H1 (cell line): ENCODE measurements around the gene OBSL1. TPM values are rescaled to one million over a fixed set of nuclear protein-coding genes. Genes with fewer than 3 reads are reported as not detected.

ENCODE experiments used
- CTCF ChIA-PET: fragments of 300-600 bp; sonication (Branson Sonifier 250); formaldehyde crosslinking; loops from one replicate; lab custom pipeline; 2021; ENCODE audit not compliant: partially characterized antibody; lab: Charles Lee
- POLR2A ChIA-PET: fragments of 300-600 bp; sonication (Branson Sonifier 250); formaldehyde crosslinking; loops from one replicate; lab custom pipeline; 2021; ENCODE audit warnings: inconsistent platforms; ENCODE audit not compliant: partially characterized antibody; lab: Charles Lee
- DNase-seq, 2 experiments: peaks; one replicate each; pipeline versions ENCODE4 v3.0.0 to v3.0.0-alpha.2; 2010 to 2022; ENCODE audit warnings: low spot score in 2 of 2, low read depth in 1 of 2, mixed read lengths in 1 of 2
- FAIRE-seq: peaks from 2 replicates; lab custom pipeline; 2011; peaks lifted over from hg19 to GRCh38; lab: Jason Lieb, UNC
- H2AFZ ChIP-seq: 2 replicates; pipeline ENCODE4 v1.8.1; 2012; ENCODE audit warnings: low read length, inconsistent platforms
- H2AK5ac ChIP-seq: 2 replicates; pipeline ENCODE4 v1.6.1; 2013; ENCODE audit warnings: low read depth, low read length
- H2BK120ac ChIP-seq: replicated peaks from 2 replicates; pipeline ENCODE3; 2013; ENCODE audit warnings: low read depth, low read length, inconsistent platforms
- H2BK12ac ChIP-seq: 2 replicates; pipeline ENCODE4 v1.6.1; 2013; ENCODE audit warnings: low read depth, low read length
- H2BK15ac ChIP-seq: 2 replicates; pipeline ENCODE4 v1.6.1; 2013; ENCODE audit warnings: low read length
- H2BK20ac ChIP-seq: 2 replicates; pipeline ENCODE4 v1.6.1; 2013; ENCODE audit warnings: low read length
- H2BK5ac ChIP-seq: 2 replicates; pipeline ENCODE4 v1.6.1; 2013; ENCODE audit warnings: low read depth, low read length
- H3K14ac ChIP-seq: 2 replicates; pipeline ENCODE4 v1.6.1; 2013; ENCODE audit warnings: inconsistent platforms; ENCODE audit not compliant: insufficient read length
- H3K18ac ChIP-seq: 2 replicates; pipeline ENCODE4 v1.6.1; 2013; ENCODE audit warnings: low read length; ENCODE audit errors: extremely low read depth
- H3K23ac ChIP-seq: 2 replicates; pipeline ENCODE4 v1.6.1; 2013; ENCODE audit warnings: inconsistent platforms; ENCODE audit not compliant: insufficient read length
- H3K23me2 ChIP-seq: 2 replicates; pipeline ENCODE4 v1.6.1; 2013; ENCODE audit warnings: low read depth, low read length
- H3K27ac ChIP-seq: 2 replicates; pipeline ENCODE4 v1.6.1; 2011; ENCODE audit warnings: low read depth, low read length, inconsistent platforms
- H3K27me3 ChIP-seq, 4 experiments: replicated peaks in 1 of 4; 1 replicate in 1 of 4; 2 replicates in 3 of 4; pipeline versions ENCODE4 v1.6.1 to v1.8.1; 2011 to 2013; ENCODE audit warnings: low read length in 3 of 4, mild to moderate bottlenecking in 3 of 4, inconsistent platforms in 2 of 4, mixed read lengths in 2 of 4, moderate library complexity in 1 of 4; ENCODE audit not compliant: control insufficient read depth in 3 of 4, insufficient read depth in 3 of 4; ENCODE audit errors: extremely low read depth in 1 of 4
- H3K36me3 ChIP-seq, 4 experiments: 2 replicates each; pipeline versions ENCODE4 v1.6.1 to v1.8.1; 2011 to 2013; ENCODE audit warnings: mild to moderate bottlenecking in 4 of 4, low read length in 3 of 4, moderate library complexity in 2 of 4, control low read depth in 1 of 4, inconsistent platforms in 1 of 4; ENCODE audit not compliant: insufficient read depth in 4 of 4, control insufficient read depth in 2 of 4
- H3K4ac ChIP-seq: replicated peaks from 2 replicates; pipeline ENCODE3; 2013; ENCODE audit warnings: low read length, low read depth, mixed read lengths, inconsistent platforms; ENCODE audit not compliant: insufficient read length
- H3K4me1 ChIP-seq, 4 experiments: replicated peaks in 1 of 4; 1 replicate in 1 of 4; 2 replicates in 3 of 4; pipeline versions ENCODE4 v1.6.1 to v1.8.1; 2011 to 2013; ENCODE audit warnings: low read length in 3 of 4, inconsistent platforms in 2 of 4, mixed read lengths in 1 of 4; ENCODE audit not compliant: insufficient read depth in 4 of 4, control insufficient read depth in 3 of 4
- H3K4me2 ChIP-seq, 2 experiments: 2 replicates each; pipeline versions ENCODE4 v1.6.1 to v1.8.1; 2011 to 2013; ENCODE audit warnings: low read depth in 2 of 2, low read length in 2 of 2, control low read depth in 1 of 2, inconsistent platforms in 1 of 2, mild to moderate bottlenecking in 1 of 2; ENCODE audit not compliant: insufficient read depth in 1 of 2
- H3K4me3 ChIP-seq, 4 experiments: fragments of 200-600, 300-600 bp in 1 of 4; sonication (generic), shearing (Covaris generic), sonication (Bioruptor Twin) in 1 of 4; 2 replicates each; pipeline versions ENCODE4 v1.5.1 to v1.8.1; 2011 to 2016; ENCODE audit warnings: low read length in 4 of 4, low read depth in 3 of 4, control low read depth in 2 of 4, inconsistent platforms in 2 of 4, mild to moderate bottlenecking in 2 of 4, mixed read lengths in 1 of 4, moderate library complexity in 1 of 4; ENCODE audit not compliant: insufficient read depth in 2 of 4; ENCODE audit errors: extremely low read depth in 1 of 4
- H3K56ac ChIP-seq: replicated peaks from 2 replicates; pipeline ENCODE3; 2013; ENCODE audit warnings: low read depth, mild to moderate bottlenecking, mixed read lengths, low read length, inconsistent platforms; ENCODE audit not compliant: insufficient read length
- H3K79me1 ChIP-seq: 2 replicates; pipeline ENCODE4 v1.6.1; 2013; ENCODE audit warnings: low read depth, low read length, control low read depth
- H3K79me2 ChIP-seq, 2 experiments: 2 replicates each; pipeline versions ENCODE4 v1.6.1 to v1.8.1; 2012 to 2013; ENCODE audit warnings: low read length in 2 of 2, mild to moderate bottlenecking in 2 of 2, inconsistent platforms in 1 of 2; ENCODE audit not compliant: insufficient read depth in 2 of 2, control insufficient read depth in 1 of 2
- H3K9ac ChIP-seq, 4 experiments: replicated peaks in 1 of 4; 1 replicate in 1 of 4; 2 replicates in 3 of 4; pipeline versions ENCODE4 v1.6.1 to v1.8.1; 2011 to 2013; ENCODE audit warnings: low read depth in 3 of 4, low read length in 3 of 4, control low read depth in 2 of 4, mild to moderate bottlenecking in 2 of 4, moderate library complexity in 2 of 4, inconsistent platforms in 1 of 4; ENCODE audit errors: extremely low read depth in 1 of 4
- H3K9me3 ChIP-seq, 2 experiments: 2 replicates each; pipeline versions ENCODE4 v1.6.1 to v1.8.1; 2012 to 2013; ENCODE audit warnings: mild to moderate bottlenecking in 2 of 2, moderate library complexity in 2 of 2, control low read depth in 1 of 2, inconsistent platforms in 1 of 2, low read depth in 1 of 2, low read length in 1 of 2, mixed read lengths in 1 of 2; ENCODE audit not compliant: insufficient read depth in 2 of 2
- H4K20me1 ChIP-seq, 2 experiments: replicated peaks in 1 of 2; 2 replicates each; pipeline versions ENCODE3 to v1.8.1; 2011 to 2013; ENCODE audit warnings: inconsistent platforms in 2 of 2, low read length in 2 of 2, mild to moderate bottlenecking in 1 of 2; ENCODE audit not compliant: insufficient read depth in 2 of 2, control insufficient read depth in 1 of 2
- H4K5ac ChIP-seq: 2 replicates; pipeline ENCODE4 v1.6.1; 2013; ENCODE audit warnings: low read length, low read depth, mixed read lengths, inconsistent platforms; ENCODE audit not compliant: insufficient read length
- H4K8ac ChIP-seq: 2 replicates; pipeline ENCODE4 v1.8.0; 2013; ENCODE audit warnings: mild to moderate bottlenecking, moderate library complexity, low read length, inconsistent platforms; ENCODE audit not compliant: insufficient read depth; ENCODE audit errors: extremely low read depth
- H4K91ac ChIP-seq: replicated peaks from 2 replicates; pipeline ENCODE3; 2013; ENCODE audit warnings: low read length, mixed read lengths, inconsistent platforms; ENCODE audit not compliant: insufficient read length
- GABPA ChIP-seq: IDR thresholded peaks from 2 replicates; pipeline ENCODE4 v1.6.1; 2011; ENCODE audit warnings: mild to moderate bottlenecking, low read length, moderate library complexity, borderline replicate concordance; ENCODE audit not compliant: insufficient read depth
- JUN ChIP-seq: IDR thresholded peaks from 2 replicates; pipeline ENCODE4 v1.6.1; 2011; ENCODE audit warnings: low read depth, mild to moderate bottlenecking, improper control_type of control experiment, low read length
- PHF8 ChIP-seq: fragments of 200-600 bp; sonication (generic); conservative IDR thresholded peaks from 2 replicates; pipeline ENCODE4 v1.7.1; 2012; ENCODE audit warnings: low read depth, mild to moderate bottlenecking, inconsistent platforms, low read length, moderate library complexity
- RBBP5 ChIP-seq: IDR thresholded peaks from 2 replicates; pipeline ENCODE4 v1.7.1; 2012; ENCODE audit warnings: low read depth, mild to moderate bottlenecking, inconsistent platforms, low read length, moderate library complexity, borderline replicate concordance
- TCF12 ChIP-seq: IDR thresholded peaks from 2 replicates; pipeline ENCODE4 v1.6.1; 2011; ENCODE audit warnings: low read depth, mild to moderate bottlenecking, low read length
- WGBS, 2 experiments: shearing (Covaris generic) in 1 of 2; methylation state at CpG; one replicate each; pipeline versions ENCODE4 v1.1.6 to v1.1.7; 2013 to 2015; ENCODE audit warnings: low lambda C conversion rate in 2 of 2, mixed read lengths in 2 of 2, inconsistent platforms in 1 of 2, low coverage in 1 of 2, missing lambda C conversion rate in 1 of 2; ENCODE audit not compliant: insufficient replicate concordance in 2 of 2, insufficient coverage in 1 of 2, insufficient read length in 1 of 2; ENCODE audit errors: extremely low coverage in 1 of 2, missing lambda C conversion rate in 1 of 2; 5-methylcytosine and 5-hydroxymethylcytosine counted together
- polyA plus RNA-seq, 7 experiments: library from polyadenylated mRNA; depleted of rRNA in 3 of 7; stranded (reverse) in 5 of 7; unstranded in 2 of 7; fragments of >200 nt in 5 of 7; fragments of 200-250 nt in 2 of 7; gene quantifications; 1 replicate in 5 of 7; 2 replicates in 1 of 7; 4 replicates in 1 of 7; pipeline versions ENCODE4 v1.2.1 to v1.2.3, GENCODE V29; 2011 to 2013; ENCODE audit warnings: missing spikeins in 2 of 7, mixed read lengths in 2 of 7
- total RNA-seq: library from RNA; stranded (reverse); fragmentation: NEBNext Ultra II Directional; extraction: Animal tissue kit (Norgen Biotek cat#: 25700); gene quantifications from 2 replicates; pipeline ENCODE4 v1.2.1, GENCODE V29; 2021
- TF ChIP-seq, protein P1 (sequence below): IDR thresholded peaks from 2 replicates; pipeline ENCODE4 v1.6.1; 2011; ENCODE audit warnings: low read depth, mild to moderate bottlenecking, low read length; ENCODE audit not compliant: insufficient read depth

The OBSL1 gene
- total and polyA plus RNA-seq, 2 of the 8 experiments (the other 6 are each of a cell fraction or from before 2014, with no cell fraction given): 116 to 127 TPM

DNA sequence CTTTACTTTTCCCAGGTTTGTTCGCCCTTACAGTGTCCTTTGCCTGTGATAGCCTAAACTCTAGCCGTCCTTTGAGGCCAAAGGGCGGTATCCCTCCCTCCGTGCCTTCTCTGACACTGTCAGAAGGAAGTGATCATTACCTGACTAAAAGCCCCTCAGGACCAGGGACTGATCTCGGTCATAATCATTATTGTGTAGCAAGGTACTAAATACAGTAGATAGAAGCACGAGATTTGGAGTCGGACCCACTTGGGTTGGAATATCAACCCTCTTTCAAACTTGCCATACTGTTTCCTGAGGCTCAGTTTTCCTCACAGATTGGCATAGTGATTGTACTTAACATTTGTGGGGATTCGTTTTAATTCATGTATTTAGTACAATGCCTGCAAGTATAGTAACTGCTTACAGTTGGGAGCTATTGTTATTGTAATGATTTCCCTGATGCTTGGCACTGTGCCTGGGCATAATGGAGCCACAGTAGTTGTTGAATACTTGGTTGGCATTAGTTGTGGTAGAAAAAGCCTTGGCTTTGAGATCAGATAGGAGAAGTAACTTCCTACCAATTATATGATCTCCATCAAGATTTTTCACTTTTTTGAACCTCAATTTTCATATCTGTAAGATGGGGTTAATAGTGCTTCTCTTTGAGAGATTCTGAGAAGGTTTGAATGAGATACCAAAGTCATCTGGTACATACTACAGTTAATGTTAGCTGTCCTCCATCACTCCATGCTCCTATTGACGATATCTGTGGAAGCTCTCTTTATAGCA lies 27.2 kb upstream of the OBSL1 start:
- peaks cover 2% of the 10 kb centered on the region; the same call in 1 of the 2 replicates for H3K23me2 ChIP-seq
- FAIRE-seq (no peak), DNase-seq (no peak)
- H3K4me2 ChIP-seq: peak overlapping the region; percentile 84 to 88
- no peaks in the 10 kb centered on the region; the same call in 1 of the 2 replicates for H3K79me1 ChIP-seq
- H4K8ac ChIP-seq: peak overlapping the region; percentile 82; the same call in 1 of the 2 replicates
- H2BK120ac ChIP-seq: peak overlapping the region; percentile 1
- ChIA-PET CTCF (interaction anchor here (0.7 to 14.4 kb wide), 9 partner anchors 22 to 77 kb away, joined by 3 to 143 read pairs (median 4); partner anchors contain the start of genes INHA and OBSL1), POLR2A (interaction anchor here (0.6 to 13.4 kb wide), 20 partner anchors 10 to 614 kb away, joined by 3 to 127 read pairs (median 6); partner anchors contain the start of genes CHPF, GMPPA, INHA and OBSL1)
- H3K36me3 ChIP-seq: peaks cover 0 to 6% (median 0%) of the 10 kb centered on the region in 4 experiments; a peak in 4 of 8 replicates
- H2BK20ac ChIP-seq: no peak overlapping the region; the same call in 1 of the 2 replicates
- peak overlapping the region; percentile 54; the same call in 1 of the 2 replicates for H2AK5ac ChIP-seq
- H3K18ac ChIP-seq: peak overlapping the region; percentile 81; the same call in 1 of the 2 replicates
- H3K14ac ChIP-seq: no peak overlapping the region
- H3K27ac ChIP-seq: 0 out of 2 replicates have a peak overlapping the region, but pooled peaks have one; percentile 4
- no peaks in the 10 kb centered on the region for H4K20me1 ChIP-seq
- H2BK5ac ChIP-seq: peak overlapping the region; percentile 95
- peak overlapping the region; percentile 91 for H2AFZ ChIP-seq
- H2BK15ac ChIP-seq: peak overlapping the region; percentile 92
- peaks cover 0 to 13% (median 2%) of the 10 kb centered on the region in 4 experiments; a peak in 4 of 7 replicates for H3K4me1 ChIP-seq
- peak overlapping the region; percentile 75 to 87 (median 84) for H3K4me3 ChIP-seq
- no peak overlapping the region for H3K56ac ChIP-seq
- H3K9me3 ChIP-seq: no peaks in the 10 kb centered on the region
- peak overlapping the region; percentile 77 for H4K5ac ChIP-seq
- no peaks in the 10 kb centered on the region for H3K79me2 ChIP-seq
- H3K9ac ChIP-seq: peak overlapping the region in 2 of 4 experiments; percentile 48 to 71; a peak in 4 of 7 replicates
- 34% methylated on average over 9 of the region's 9 CpGs; no CpG with 5 or more reads in 1 of the 2 experiments for WGBS, 2 experiments
- H3K23ac ChIP-seq: no peak overlapping the region
- TF ChIP-seq TCF12: no peak
- TF ChIP-seq, protein P1, sequence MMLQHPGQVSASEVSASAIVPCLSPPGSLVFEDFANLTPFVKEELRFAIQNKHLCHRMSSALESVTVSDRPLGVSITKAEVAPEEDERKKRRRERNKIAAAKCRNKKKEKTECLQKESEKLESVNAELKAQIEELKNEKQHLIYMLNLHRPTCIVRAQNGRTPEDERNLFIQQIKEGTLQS: no peak
- no peak for TF ChIP-seq RBBP5
- TF ChIP-seq GABPA: no peak
- no peak for TF ChIP-seq JUN
- no peak for TF ChIP-seq PHF8
- H2BK12ac ChIP-seq: 0 out of 2 replicates have a peak overlapping the region, but pooled peaks have one; percentile 46
- H4K91ac ChIP-seq: peak overlapping the region; percentile 80
- no peak overlapping the region for H3K4ac ChIP-seq
- no peaks in the 10 kb centered on the region for H3K27me3 ChIP-seq
